T-cell (primary cell): ENCODE results near the gene DSTN. TPM values are rescaled to one million over a fixed set of nuclear protein-coding genes. Genes with fewer than 3 reads are reported as not detected.
A peak's percentile ranks its signal among the peaks of the same experiment; 100 is the strongest.

Source experiments
- ATAC-seq, 4 experiments: fragments of 200-7000 bp in 3 of 4; fragments of 150-1000 bp in 1 of 4; cut with Tn5 transposase; replicated peaks in 1 of 4; 1 replicate in 3 of 4; 2 replicates in 1 of 4; pipeline ENCODE4 v1.10.0; 2021; ENCODE audit warnings: moderate library complexity in 3 of 4, mild to moderate bottlenecking in 2 of 4, moderate number of reproducible peaks in 1 of 4
- CTCF ChIA-PET, 2 donors: fragments of 300-600 bp; sonication (Branson Sonifier 250); formaldehyde crosslinking; loops; one replicate each; lab custom pipeline; 2022; ENCODE audit warnings: antibody characterized with exemption in 2 of 2; lab: Charles Lee
- POLR2A ChIA-PET, 2 donors: fragments of 300-600 bp; sonication (Branson Sonifier 250); formaldehyde crosslinking; loops; one replicate each; lab custom pipeline; 2022; ENCODE audit warnings: antibody characterized with exemption in 2 of 2; lab: Charles Lee
- DNase-seq, 35 experiments: peaks; one replicate each; pipeline versions ENCODE4 v3.0.0 to v3.0.0-alpha.2; 2013 to 2023
- H3K27ac ChIP-seq: one replicate; pipeline ENCODE4 v1.5.1; 2013; ENCODE audit warnings: low read length
- H3K27me3 ChIP-seq, 2 experiments: replicated peaks in 1 of 2; 1 replicate in 1 of 2; 2 replicates in 1 of 2; pipeline versions ENCODE4 v1.6.1 to v1.7.0; 2013; ENCODE audit warnings: low read length in 1 of 2, mixed read lengths in 1 of 2; ENCODE audit not compliant: control insufficient read depth in 2 of 2, insufficient read depth in 2 of 2; ENCODE audit errors: extremely low read depth in 1 of 2
- H3K36me3 ChIP-seq, 2 donors: 1 replicate in 1 of 2; 2 replicates in 1 of 2; pipeline versions ENCODE4 v1.6.1 to v1.7.0; 2013; ENCODE audit warnings: low read length in 1 of 2; ENCODE audit not compliant: control insufficient read depth in 2 of 2, insufficient read depth in 1 of 2; ENCODE audit errors: extremely low read depth in 1 of 2
- H3K4me1 ChIP-seq, 2 experiments: 1 replicate in 1 of 2; 2 replicates in 1 of 2; pipeline versions ENCODE4 v1.6.1 to v1.7.0; 2013; ENCODE audit warnings: low read length in 2 of 2, mixed read lengths in 1 of 2; ENCODE audit not compliant: insufficient read depth in 2 of 2, control insufficient read depth in 1 of 2; ENCODE audit errors: extremely low read depth in 1 of 2
- H3K4me3 ChIP-seq, 2 donors: 1 replicate in 1 of 2; 2 replicates in 1 of 2; pipeline versions ENCODE4 v1.5.1 to v1.7.0; 2013; ENCODE audit warnings: mild to moderate bottlenecking in 2 of 2, low read length in 1 of 2, moderate library complexity in 1 of 2; ENCODE audit not compliant: control insufficient read depth in 1 of 2; ENCODE audit errors: extremely low read depth in 1 of 2
- H3K9me3 ChIP-seq: 2 replicates; pipeline ENCODE4 v1.7.0; 2013
- H3K27ac Mint-ChIP-seq, 2 donors: one replicate each; pipeline ENCODE4 v1.8.0; 2020 to 2021; ENCODE audit warnings: mild to moderate bottlenecking in 2 of 2, mixed read lengths in 2 of 2
- H3K27me3 Mint-ChIP-seq, 2 donors: one replicate each; pipeline ENCODE4 v1.8.0; 2021 to 2022; ENCODE audit warnings: mixed read lengths in 2 of 2
- H3K36me3 Mint-ChIP-seq: one replicate; pipeline ENCODE4 v1.8.0; 2021; ENCODE audit warnings: mixed read lengths
- H3K4me1 Mint-ChIP-seq, 3 donors: one replicate each; pipeline ENCODE4 v1.8.0; 2020 to 2022; ENCODE audit warnings: mixed read lengths in 3 of 3, mild to moderate bottlenecking in 1 of 3
- H3K4me3 Mint-ChIP-seq, 3 donors: one replicate each; pipeline ENCODE4 v1.8.0; 2020 to 2022; ENCODE audit warnings: mild to moderate bottlenecking in 3 of 3, mixed read lengths in 3 of 3, moderate library complexity in 3 of 3
- H3K9me3 Mint-ChIP-seq, 3 donors: one replicate each; pipeline ENCODE4 v1.8.0; 2020 to 2022; ENCODE audit warnings: mixed read lengths in 3 of 3
- WGBS: methylation state at CpG from one replicate; pipeline ENCODE4 v1.1.5; 2013; ENCODE audit warnings: missing lambda C conversion rate; ENCODE audit not compliant: insufficient coverage; 5-methylcytosine and 5-hydroxymethylcytosine counted together
- total RNA-seq, 35 experiments: library from RNA in 6 of 35; stranded (reverse) in 6 of 35; fragments of 120-200 nt in 1 of 35; gene quantifications; one replicate each; pipeline versions ENCODE4 v1.2.1 to v1.2.4 and lab custom pipeline; 2013 to 2026

DSTN gene
- total RNA-seq, 5 donors from 2014 or later (not counting 1 experiment from before 2014, with no cell fraction given) = 36.3 to 41.7 (median 41.3) TPM

DNA sequence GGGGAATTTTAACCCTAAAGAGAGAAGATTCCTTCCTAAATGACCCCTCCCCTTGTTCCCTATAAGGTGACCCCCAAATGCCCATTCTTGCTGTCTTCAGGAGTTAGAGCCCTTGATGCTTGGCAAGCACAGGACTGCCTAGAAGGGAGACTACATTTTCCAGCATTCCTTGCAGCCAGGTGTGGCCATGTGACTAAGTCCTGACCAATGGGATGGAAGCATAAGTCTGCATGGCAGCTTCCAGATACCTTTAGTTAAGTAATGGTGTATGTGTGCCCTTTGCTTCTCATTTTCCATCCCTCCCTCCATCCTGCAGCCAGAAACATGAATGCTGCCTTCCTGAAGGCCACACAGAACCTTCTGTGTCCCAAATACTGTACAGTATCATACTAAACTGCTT, 44.2 kb upstream of the DSTN start:
- ChIA-PET CTCF (no interaction called here), POLR2A (no interaction called here)
- no peaks in the 10 kb centered on the region for H3K36me3 Mint-ChIP-seq
- no peak overlapping the region for H3K4me3 Mint-ChIP-seq
- no peaks in the 10 kb centered on the region for H3K9me3 Mint-ChIP-seq
- peak in 3 of 35 experiments; percentile 25 to 51 (median 35) for DNase-seq
- peak in 2 of 4 experiments; percentile 63 to 76 for ATAC-seq
- H3K4me3 ChIP-seq = no peak overlapping the region
- H3K4me1 ChIP-seq = peaks cover 0 to 6% of the 10 kb centered on the region in 2 experiments
- no peak overlapping the region for H3K27ac ChIP-seq
- H3K27me3 Mint-ChIP-seq = peaks cover 5 to 9% of the 10 kb centered on the region in 2 donors
- peaks cover 0 to 6% (median 4%) of the 10 kb centered on the region in 3 donors for H3K4me1 Mint-ChIP-seq
- no peak overlapping the region for H3K27ac Mint-ChIP-seq
- H3K9me3 ChIP-seq = no peaks in the 10 kb centered on the region
- H3K36me3 ChIP-seq = no peaks in the 10 kb centered on the region
- no peaks in the 10 kb centered on the region for H3K27me3 ChIP-seq

DNA sequence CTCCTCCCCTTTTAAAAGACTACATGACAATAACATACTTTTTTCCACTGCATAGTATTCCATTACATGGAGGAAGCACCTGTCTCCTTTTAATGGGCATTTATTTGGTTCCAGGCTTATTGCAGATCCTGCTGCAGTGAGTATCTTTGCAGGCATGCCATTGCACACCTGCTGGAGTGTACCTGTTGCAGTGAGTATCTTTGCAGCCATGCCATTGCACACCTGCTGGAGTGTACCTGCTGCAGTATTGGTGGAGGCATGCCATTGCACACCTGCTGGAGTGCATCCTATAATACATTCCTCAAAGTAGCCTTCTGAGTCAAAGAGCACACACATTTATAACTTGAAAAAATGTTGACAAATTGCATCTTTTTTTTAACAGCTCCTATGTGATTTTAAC, 40.3 kb upstream of the DSTN start:
- Mint-ChIP-seq H3K27me3 (peaks cover 10 to 14% of the 10 kb centered on the region in 2 donors), H3K36me3 (no peaks in the 10 kb centered on the region), H3K4me3 (peak overlapping the region in 1 of 3 donors; percentile 69), H3K27ac (no peak overlapping the region), H3K9me3 (no peaks in the 10 kb centered on the region), H3K4me1 (peaks cover 0 to 20% (median 9%) of the 10 kb centered on the region in 3 donors)
- H3K27me3 ChIP-seq = peaks cover 0 to 14% of the 10 kb centered on the region in 2 experiments
- no peaks in the 10 kb centered on the region for H3K9me3 ChIP-seq
- no peak overlapping the region for H3K27ac ChIP-seq
- H3K4me3 ChIP-seq = no peak overlapping the region
- POLR2A ChIA-PET = no interaction called here
- H3K4me1 ChIP-seq = peaks cover 5 to 13% of the 10 kb centered on the region in 2 experiments
- CTCF ChIA-PET = interaction anchor here (0.6 kb wide), 2 partner anchors 25 to 93 kb away, joined by 3 to 4 read pairs; no protein-coding TSS in a partner anchor
- H3K36me3 ChIP-seq = no peaks in the 10 kb centered on the region
- no peak for DNase-seq
- ATAC-seq = no peak

DNA sequence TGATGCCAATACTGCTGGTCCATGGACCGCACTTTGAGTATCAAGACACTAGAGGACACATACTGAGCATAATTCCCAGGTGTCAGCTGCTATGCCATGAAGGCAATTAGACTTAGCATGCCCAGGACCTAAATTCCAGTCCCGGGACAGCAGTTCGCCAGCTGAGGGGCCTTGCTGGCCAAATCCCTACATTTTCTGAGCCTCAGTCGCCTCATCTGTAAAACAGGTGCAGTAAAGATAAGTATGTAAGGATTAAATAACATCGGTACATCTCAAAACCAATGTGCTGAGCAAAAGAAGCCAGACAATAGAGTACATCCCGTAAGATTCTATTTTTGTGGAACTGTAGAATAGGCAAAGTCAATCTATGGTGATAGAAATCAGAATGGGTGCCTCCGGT, 39.7 kb upstream of the DSTN start:
- Mint-ChIP-seq H3K27ac (no peak overlapping the region), H3K4me3 (peak overlapping the region; percentile 66 to 75 (median 69)), H3K36me3 (no peaks in the 10 kb centered on the region), H3K4me1 (peaks cover 0 to 20% (median 9%) of the 10 kb centered on the region in 3 donors), H3K9me3 (no peaks in the 10 kb centered on the region), H3K27me3 (peaks cover 10 to 14% of the 10 kb centered on the region in 2 donors)
- ChIA-PET POLR2A (no interaction called here), CTCF (interaction anchor here in 1 of 2 donors (0.6 to 2.5 kb wide), 2 partner anchors 25 to 26 kb away, joined by 4 to 9 read pairs; no protein-coding TSS in a partner anchor)
- Histone ChIP-seq H3K27ac (no peak overlapping the region), H3K4me1 (peaks cover 5 to 13% of the 10 kb centered on the region in 2 experiments), H3K4me3 (no peak overlapping the region), H3K9me3 (no peaks in the 10 kb centered on the region), H3K36me3 (no peaks in the 10 kb centered on the region), H3K27me3 (peaks cover 0 to 16% of the 10 kb centered on the region in 2 experiments)
- DNase-seq (no peak), ATAC-seq (no peak)
- WGBS = 92% methylated on average over 4 of the region's 7 CpGs

DNA sequence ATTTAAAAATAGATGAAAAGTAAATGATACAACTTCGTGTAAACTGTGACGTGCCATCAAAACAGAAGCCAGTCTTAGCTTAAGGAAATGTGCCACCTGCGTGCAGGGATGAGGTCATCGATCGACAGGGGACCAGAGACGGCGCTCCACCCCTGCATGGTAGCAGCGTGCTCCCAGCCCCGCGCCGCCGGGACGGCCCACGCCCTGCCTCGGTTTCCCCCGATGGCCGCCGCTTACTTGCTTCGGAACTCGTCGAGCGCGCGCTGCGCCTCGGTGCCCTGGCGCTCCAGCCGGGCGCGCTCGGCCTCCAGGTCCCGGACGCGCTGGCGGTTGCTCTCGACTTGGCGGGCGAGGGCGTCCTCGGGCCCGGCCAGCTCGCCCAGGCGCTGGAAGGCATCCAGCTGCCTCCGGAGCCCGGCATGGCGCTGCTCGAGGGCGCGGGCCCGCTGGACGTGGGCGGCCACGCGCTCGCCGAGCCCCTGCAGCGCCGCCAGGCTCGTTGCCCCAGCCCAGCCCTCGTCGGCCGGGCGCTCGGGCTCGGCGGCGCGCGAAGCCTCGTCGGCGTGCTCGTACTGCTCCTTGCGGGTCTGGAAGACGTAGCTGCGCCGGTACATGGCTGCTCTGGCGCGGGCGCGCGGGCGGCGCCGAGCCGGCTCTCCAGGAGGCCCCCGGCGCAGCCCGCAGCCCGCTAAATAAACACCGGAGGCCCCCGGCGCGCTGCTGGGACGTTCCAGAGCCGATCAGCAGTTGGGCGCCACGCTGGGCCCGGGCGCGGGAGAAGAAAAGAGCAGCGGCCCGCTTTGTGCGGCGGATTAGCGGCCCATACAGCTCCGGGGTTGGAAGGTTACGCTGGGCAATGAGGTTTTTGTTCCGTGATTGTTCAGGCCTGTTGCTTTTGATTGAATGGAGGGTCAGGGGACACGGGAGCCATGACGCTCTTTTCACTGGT, 38.9 kb upstream of the DSTN start, which contains the start of gene BFSP1:
TSS of gene BFSP1 (minus strand) at position 664 of the 949 bp plus-strand sequence. CDS start at position 614, 50 bp downstream.
- H3K27ac Mint-ChIP-seq = peak within 1 kb of the TSS in 1 of 2 donors; percentile 80
- peaks cover 0 to 20% (median 9%) of the 10 kb centered on the region in 3 donors for H3K4me1 Mint-ChIP-seq
- H3K9me3 Mint-ChIP-seq = no peaks in the 10 kb centered on the region
- DNase-seq (peak in 31 of 35 experiments; percentile 0 to 54 (median 19)), ATAC-seq (peak; percentile 76 to 79 (median 78))
- no peaks in the 10 kb centered on the region for H3K9me3 ChIP-seq
- 2% methylated on average over 108 of the region's 111 CpGs for WGBS
- H3K27ac ChIP-seq = peak within 1 kb of the TSS; percentile 21
- CTCF ChIA-PET = interaction anchor here in 1 of 2 donors (0.5 to 2.5 kb wide), 4 partner anchors 27 to 426 kb away, joined by 3 to 9 read pairs (median 4); no protein-coding TSS in a partner anchor
- H3K4me1 ChIP-seq = peaks cover 5 to 13% of the 10 kb centered on the region in 2 experiments
- peak within 1 kb of the TSS; percentile 71 to 84 (median 76) for H3K4me3 Mint-ChIP-seq
- H3K27me3 ChIP-seq = peaks cover 0 to 22% of the 10 kb centered on the region in 2 experiments
- peak within 1 kb of the TSS; percentile 43 to 75 for H3K4me3 ChIP-seq
- H3K27me3 Mint-ChIP-seq = peaks cover 10 to 14% of the 10 kb centered on the region in 2 donors
- POLR2A ChIA-PET = no interaction called here
- no peaks in the 10 kb centered on the region for H3K36me3 Mint-ChIP-seq
- H3K36me3 ChIP-seq = no peaks in the 10 kb centered on the region

DNA sequence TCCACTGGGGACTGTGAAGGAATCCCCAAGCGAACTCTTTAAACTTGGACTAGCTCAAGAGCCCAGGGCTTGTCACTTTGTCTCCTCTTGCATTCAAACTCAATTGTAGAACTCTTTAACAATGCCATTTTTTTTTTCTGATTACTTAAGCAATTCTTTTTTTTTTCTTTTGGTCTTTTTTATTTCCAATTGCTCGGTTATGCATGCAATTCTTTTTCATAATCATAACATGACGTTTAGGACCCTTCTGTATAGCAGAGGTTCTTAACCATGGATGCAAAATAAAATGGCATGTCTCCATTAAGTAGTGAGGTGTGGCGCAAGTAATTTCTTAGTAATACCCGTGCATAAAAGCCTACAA, 38.2 kb upstream of the DSTN start:
- H3K36me3 Mint-ChIP-seq = no peaks in the 10 kb centered on the region
- no peaks in the 10 kb centered on the region for H3K36me3 ChIP-seq
- 40% methylated on average over 1 of the region's 5 CpGs for WGBS
- H3K27me3 ChIP-seq = peaks cover 0 to 25% of the 10 kb centered on the region in 2 experiments
- H3K4me1 Mint-ChIP-seq = peaks cover 0 to 21% (median 9%) of the 10 kb centered on the region in 3 donors
- POLR2A ChIA-PET = no interaction called here
- peak overlapping the region; percentile 71 to 84 (median 76) for H3K4me3 Mint-ChIP-seq
- no peaks in the 10 kb centered on the region for H3K9me3 Mint-ChIP-seq
- peaks cover 10 to 14% of the 10 kb centered on the region in 2 donors for H3K27me3 Mint-ChIP-seq
- H3K27ac Mint-ChIP-seq = peak overlapping the region in 1 of 2 donors; percentile 80
- peak overlapping the region; percentile 21 for H3K27ac ChIP-seq
- H3K9me3 ChIP-seq = no peaks in the 10 kb centered on the region
- peaks cover 5 to 13% of the 10 kb centered on the region in 2 experiments for H3K4me1 ChIP-seq
- CTCF ChIA-PET = interaction anchor here in 1 of 2 donors (0.7 to 2.5 kb wide), 3 partner anchors 27 to 235 kb away, joined by 3 to 9 read pairs (median 4); no protein-coding TSS in a partner anchor
- no peak for DNase-seq
- H3K4me3 ChIP-seq = peak overlapping the region; percentile 43 to 75
- ATAC-seq = no peak

DNA sequence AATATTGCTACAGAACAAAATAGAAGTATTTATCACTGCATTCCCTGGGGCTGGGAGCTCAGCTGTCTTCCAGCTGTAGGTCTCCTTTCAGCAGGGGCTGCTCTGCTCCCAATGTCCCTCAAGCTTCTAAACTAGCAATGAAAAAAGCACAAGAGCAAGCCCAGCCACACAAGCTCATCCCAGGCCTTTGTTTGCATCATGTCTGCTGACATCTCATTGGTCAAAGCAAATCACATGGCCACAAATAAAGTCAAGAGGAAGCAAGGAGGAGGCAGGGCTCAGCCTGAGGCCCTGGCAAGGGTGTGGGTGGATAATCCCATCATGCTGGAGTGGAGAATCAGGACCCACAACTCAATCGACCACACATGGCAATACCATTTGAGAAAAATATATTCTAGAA, 36.5 kb upstream of the DSTN start:
- Histone ChIP-seq H3K4me1 (peaks cover 5 to 16% of the 10 kb centered on the region in 2 experiments), H3K4me3 (no peak overlapping the region), H3K9me3 (no peaks in the 10 kb centered on the region), H3K27me3 (peaks cover 0 to 35% of the 10 kb centered on the region in 2 experiments), H3K36me3 (no peaks in the 10 kb centered on the region), H3K27ac (no peak overlapping the region)
- H3K27ac Mint-ChIP-seq = no peak overlapping the region
- H3K4me1 Mint-ChIP-seq = peaks cover 0 to 25% (median 9%) of the 10 kb centered on the region in 3 donors
- ATAC-seq (no peak), DNase-seq (peak in 2 of 35 experiments; percentile 9 to 29)
- POLR2A ChIA-PET = no interaction called here
- H3K9me3 Mint-ChIP-seq = no peaks in the 10 kb centered on the region
- peaks cover 10 to 23% of the 10 kb centered on the region in 2 donors for H3K27me3 Mint-ChIP-seq
- no CpG with 5 or more reads among the region's 1 CpG for WGBS
- H3K36me3 Mint-ChIP-seq = no peaks in the 10 kb centered on the region
- H3K4me3 Mint-ChIP-seq = no peak overlapping the region
- CTCF ChIA-PET = interaction anchor here (0.5 to 1.2 kb wide), 5 partner anchors 10 to 465 kb away, joined by 3 read pairs; no protein-coding TSS in a partner anchor
